ENCODE data around the gene AK1.

DNA sequence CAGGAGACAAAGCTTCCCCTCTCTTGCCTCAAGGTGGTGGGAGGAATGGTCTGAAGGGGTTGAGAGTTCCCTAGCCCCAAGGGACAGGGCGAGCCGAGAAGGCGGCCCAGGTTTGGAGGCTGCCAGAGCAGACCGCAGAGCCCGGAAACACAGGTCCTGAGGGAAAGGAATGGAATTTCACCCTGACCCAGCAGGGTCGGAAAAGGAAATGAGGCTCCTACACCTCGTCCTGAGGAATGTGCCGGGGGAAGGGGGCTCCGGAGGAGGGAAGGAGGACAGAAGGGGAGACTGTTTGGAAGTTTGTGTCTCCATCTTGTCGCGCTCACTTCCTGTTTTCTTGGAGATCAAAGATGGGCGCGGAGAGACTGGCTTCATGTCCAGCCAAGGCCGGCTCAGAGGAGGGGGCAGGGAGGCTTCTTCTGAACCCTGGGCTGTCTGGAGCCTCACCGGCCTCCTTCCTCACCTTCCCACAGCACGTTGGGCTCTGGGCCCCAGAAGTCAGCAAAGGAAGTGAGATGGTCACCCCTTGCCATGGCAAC is 32.6 kb downstream of the AK1 start:
- TF ChIP-seq POLR2A (IDR thresholded peaks at IDR 0.05; ENCODE audit: low read depth, low read length) = no peak
- TF ChIP-seq POLR2AphosphoS5 (IDR thresholded peaks at IDR 0.05; ENCODE audit: low read depth, low read length) = no peak
- no peak for TF ChIP-seq TAF1 (IDR thresholded peaks at IDR 0.05; ENCODE audit: borderline replicate concordance, low read depth, low read length)

Data from GM12892 (cell line).